Suprapubic skin (tissue), 4 donors: ENCODE data around the gene NUP107.

Source experiments
- EP300 ChIP-seq: sonication (generic); formaldehyde crosslinking; IDR thresholded peaks from one replicate; pipeline ENCODE4 v1.6.1; 2017; ENCODE audit warnings: antibody characterized with exemption
- POLR2A ChIP-seq, 2 donors: fragments of 450-650 bp; IDR thresholded peaks; one replicate each; pipeline ENCODE4 v1.6.1; 2017; ENCODE audit warnings: antibody characterized with exemption in 2 of 2, mild to moderate bottlenecking in 2 of 2, moderate library complexity in 2 of 2
- POLR2AphosphoS5 ChIP-seq, 3 donors: sonication (generic); formaldehyde crosslinking; IDR thresholded peaks; one replicate each; pipeline ENCODE4 v1.6.1; 2017; ENCODE audit warnings: antibody characterized with exemption in 3 of 3
- TF ChIP-seq, protein P1 (sequence below), 2 donors: fragments of 200-600 bp in 1 of 2; fragments of 450-650 bp in 1 of 2; sonication (generic) in 1 of 2; IDR thresholded peaks; one replicate each; pipeline ENCODE4 v1.5.1; 2016 to 2019; ENCODE audit warnings: antibody characterized with exemption in 2 of 2, mild to moderate bottlenecking in 1 of 2, moderate library complexity in 1 of 2

DNA sequence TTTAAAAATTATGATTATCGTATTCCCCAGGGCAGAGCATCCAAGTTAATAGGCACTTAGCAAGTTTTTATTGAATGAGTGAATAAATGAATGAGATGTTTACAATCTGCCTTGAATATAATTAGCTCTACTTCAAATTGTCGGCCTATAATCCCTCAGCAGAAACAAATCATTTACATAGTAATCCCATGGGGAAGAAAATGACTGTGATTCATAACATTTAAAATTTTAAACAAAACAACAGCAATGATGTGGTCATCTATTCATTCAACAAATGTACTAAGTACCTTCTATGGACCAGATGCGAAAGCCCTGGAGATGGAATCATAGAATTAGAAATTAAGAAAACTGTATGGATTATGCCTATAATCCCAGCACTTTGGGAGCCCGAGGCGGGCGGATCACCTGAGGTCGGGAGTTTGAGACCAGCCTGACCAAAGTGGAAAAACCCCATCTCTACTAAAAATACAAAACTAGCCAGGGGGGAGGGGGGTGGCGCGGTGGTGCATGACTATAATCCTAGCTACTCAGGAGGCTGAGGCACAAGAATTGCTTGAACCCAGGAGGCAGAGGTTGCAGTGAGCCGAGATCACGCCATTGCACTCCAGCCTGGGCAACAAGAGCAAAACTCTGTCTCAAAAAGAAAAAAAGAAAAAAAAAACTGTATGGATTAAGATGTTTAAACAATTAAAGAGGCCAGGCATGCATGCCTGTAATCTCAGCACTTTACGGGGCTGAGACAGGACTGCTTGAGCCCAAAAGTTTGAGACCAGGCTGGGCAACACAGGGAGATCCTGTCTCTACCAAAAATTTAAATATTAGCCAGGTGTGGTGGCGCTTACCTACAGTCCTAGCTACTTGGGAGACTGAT, 103.5 kb downstream of the NUP107 start:
- TF ChIP-seq, protein P1, sequence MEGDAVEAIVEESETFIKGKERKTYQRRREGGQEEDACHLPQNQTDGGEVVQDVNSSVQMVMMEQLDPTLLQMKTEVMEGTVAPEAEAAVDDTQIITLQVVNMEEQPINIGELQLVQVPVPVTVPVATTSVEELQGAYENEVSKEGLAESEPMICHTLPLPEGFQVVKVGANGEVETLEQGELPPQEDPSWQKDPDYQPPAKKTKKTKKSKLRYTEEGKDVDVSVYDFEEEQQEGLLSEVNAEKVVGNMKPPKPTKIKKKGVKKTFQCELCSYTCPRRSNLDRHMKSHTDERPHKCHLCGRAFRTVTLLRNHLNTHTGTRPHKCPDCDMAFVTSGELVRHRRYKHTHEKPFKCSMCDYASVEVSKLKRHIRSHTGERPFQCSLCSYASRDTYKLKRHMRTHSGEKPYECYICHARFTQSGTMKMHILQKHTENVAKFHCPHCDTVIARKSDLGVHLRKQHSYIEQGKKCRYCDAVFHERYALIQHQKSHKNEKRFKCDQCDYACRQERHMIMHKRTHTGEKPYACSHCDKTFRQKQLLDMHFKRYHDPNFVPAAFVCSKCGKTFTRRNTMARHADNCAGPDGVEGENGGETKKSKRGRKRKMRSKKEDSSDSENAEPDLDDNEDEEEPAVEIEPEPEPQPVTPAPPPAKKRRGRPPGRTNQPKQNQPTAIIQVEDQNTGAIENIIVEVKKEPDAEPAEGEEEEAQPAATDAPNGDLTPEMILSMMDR (IDR thresholded peaks at IDR 0.05) = no peak
- no peak for TF ChIP-seq EP300
- TF ChIP-seq POLR2AphosphoS5 (IDR thresholded peaks at IDR 0.05) = no peak
- no peak for TF ChIP-seq POLR2A (IDR thresholded peaks at IDR 0.05)
